ENCODE measurements around the gene POPDC3. TPM values are rescaled to one million over a fixed set of nuclear protein-coding genes. Genes with fewer than 3 reads are reported as not detected.

Gene POPDC3, protein sequence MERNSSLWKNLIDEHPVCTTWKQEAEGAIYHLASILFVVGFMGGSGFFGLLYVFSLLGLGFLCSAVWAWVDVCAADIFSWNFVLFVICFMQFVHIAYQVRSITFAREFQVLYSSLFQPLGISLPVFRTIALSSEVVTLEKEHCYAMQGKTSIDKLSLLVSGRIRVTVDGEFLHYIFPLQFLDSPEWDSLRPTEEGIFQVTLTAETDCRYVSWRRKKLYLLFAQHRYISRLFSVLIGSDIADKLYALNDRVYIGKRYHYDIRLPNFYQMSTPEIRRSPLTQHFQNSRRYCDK
- total RNA-seq (2014; rRNA removed; shearing (Covaris generic)), result 30.0 and 40.5 TPM in 2 replicates

DNA sequence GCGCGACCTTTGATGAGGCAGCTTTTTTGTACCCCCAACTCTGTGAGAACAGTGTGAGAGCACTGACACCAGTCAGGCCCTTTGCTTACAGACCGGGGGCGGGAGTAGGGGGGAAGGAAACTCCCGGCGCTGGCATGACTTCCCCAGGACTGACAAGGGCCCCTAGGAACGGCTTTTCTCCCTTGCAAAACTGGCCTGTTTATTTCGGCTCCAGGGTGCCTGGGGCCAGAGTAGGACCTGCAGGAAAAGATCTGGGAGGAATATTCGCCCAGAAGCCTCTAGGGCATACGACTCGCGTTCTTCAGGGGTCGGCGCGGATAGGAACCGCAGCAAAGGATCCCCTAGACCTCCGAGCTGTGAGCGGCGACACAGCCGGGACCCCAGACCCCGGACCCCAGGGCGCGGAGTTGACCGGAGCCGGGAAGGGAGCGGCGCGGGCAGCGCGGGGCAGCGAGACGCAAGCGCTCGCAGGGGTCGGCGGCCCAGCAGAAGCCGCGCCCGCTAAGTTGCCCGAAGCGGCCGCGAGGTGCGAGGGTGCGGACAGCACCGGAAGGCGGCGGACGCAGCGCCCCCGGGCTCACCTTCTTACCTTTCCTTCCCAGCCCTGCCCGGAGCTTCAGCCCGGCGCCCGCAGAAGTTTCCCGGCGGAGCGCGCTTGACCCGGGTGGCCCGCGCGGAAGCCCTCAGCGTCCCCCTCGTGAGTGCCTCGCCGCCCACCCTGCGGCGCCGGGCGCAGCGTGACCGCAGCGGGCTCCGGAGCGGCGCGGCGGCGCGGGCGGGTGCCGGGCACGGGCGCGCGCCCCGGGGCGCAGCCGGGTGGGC lies at the start of gene POPDC3:
TSS of gene POPDC3 (minus strand) at position 771 of the 822 bp plus-strand sequence. CDS start 18,105 bp downstream, outside the sequence.

Other genes with a start within 250 kb of the POPDC3 start
- 2.8 and 3.6 TPM in 2 replicates for gene LIN28B, start 222.9 kb downstream of the POPDC3 start, total RNA-seq (2014; rRNA removed; shearing (Covaris generic))
- 15.8 and 18.1 TPM in 2 replicates for gene PREP, start 223.1 kb upstream of the POPDC3 start, total RNA-seq (2014; rRNA removed; shearing (Covaris generic))